CMK (cell line): Measurements from ENCODE around the gene UBE2U.
"Not testable (repeated sequence)": the region's sequence is repeated elsewhere in the genome, so short reads cannot be mapped to it uniquely, and the experiment has no call there.

Experiments
- DNase-seq: peaks from one replicate; pipeline ENCODE4 v3.0.0-alpha.2; 2010; ENCODE audit warnings: low read depth

Gene UBE2U

GRCh38 chr1:64194168-64195080, 9.0 kb upstream of the UBE2U start:
- DNase-seq: no peak

GRCh38 chr1:64195081-64195395, 8.4 kb upstream of the UBE2U start:
- no peak for DNase-seq

- DNase-seq: no peak
These were observed 7.2 kb upstream of the UBE2U start for GRCh38 chr1:64196074-64196870.

- DNase-seq: no peak
These were observed 6.3 kb upstream of the UBE2U start for GRCh38 chr1:64197076-64197475.

- no peak for DNase-seq
These were observed 4.3 kb upstream of the UBE2U start for GRCh38 chr1:64199154-64199553.

- no peak for DNase-seq
These were observed 3.4 kb upstream of the UBE2U start for GRCh38 chr1:64200064-64200463.

- DNase-seq: no peak
These were observed 5.8 kb downstream of the UBE2U start for GRCh38 chr1:64209221-64209620.

GRCh38 chr1:64212031-64212430, 8.6 kb downstream of the UBE2U start:
- no peak for DNase-seq

GRCh38 chr1:64215576-64215975, 12.2 kb downstream of the UBE2U start:
- DNase-seq: no peak

- DNase-seq: no peak
These were observed 16.8 kb downstream of the UBE2U start for GRCh38 chr1:64220241-64220640.

- no peak for DNase-seq
These were observed 20.1 kb downstream of the UBE2U start for GRCh38 chr1:64223329-64224151.

- DNase-seq: not testable (repeated sequence)
These were observed 20.8 kb downstream of the UBE2U start for GRCh38 chr1:64224236-64224635.

- DNase-seq: no peak
These were observed 24.9 kb downstream of the UBE2U start for GRCh38 chr1:64228167-64228957.

- DNase-seq: no peak
These were observed 25.9 kb downstream of the UBE2U start for GRCh38 chr1:64229307-64229706.

- no peak for DNase-seq
These were observed 27.7 kb downstream of the UBE2U start for GRCh38 chr1:64231153-64231552.

- DNase-seq: no peak
These were observed 28.2 kb downstream of the UBE2U start for GRCh38 chr1:64231654-64232053.

GRCh38 chr1:64234714-64235113, 31.3 kb downstream of the UBE2U start:
- no peak for DNase-seq

GRCh38 chr1:64235181-64235580, 31.8 kb downstream of the UBE2U start:
- no peak for DNase-seq

- DNase-seq: no peak
These were observed 32.5 kb downstream of the UBE2U start for GRCh38 chr1:64235910-64236309.

- no peak for DNase-seq
These were observed 33.1 kb downstream of the UBE2U start for GRCh38 chr1:64236541-64236954.

GRCh38 chr1:64239519-64239918, 36.1 kb downstream of the UBE2U start:
- DNase-seq: not testable (repeated sequence)

GRCh38 chr1:64240206-64240605, 36.8 kb downstream of the UBE2U start:
- DNase-seq: no peak
